Lower leg skin (tissue), 3 donors: ENCODE measurements around the gene SCNN1B.

Experiments
- CTCF ChIP-seq, 3 donors: fragments of 450-650 bp; IDR thresholded peaks; one replicate each; pipeline ENCODE4 v1.5.1; 2016; ENCODE audit warnings: antibody characterized with exemption in 3 of 3, mild to moderate bottlenecking in 3 of 3, moderate library complexity in 2 of 3
- POLR2A ChIP-seq, 2 donors: fragments of 450-650 bp; IDR thresholded peaks; one replicate each; pipeline ENCODE4 v1.6.1; 2016 to 2017; ENCODE audit warnings: antibody characterized with exemption in 2 of 2, mild to moderate bottlenecking in 1 of 2, moderate library complexity in 1 of 2

GRCh38 chr16:23303685-23304084 is 1.6 kb downstream of the SCNN1B start:
- TF ChIP-seq CTCF (IDR thresholded peaks at IDR 0.05), result no peak
- TF ChIP-seq POLR2A (IDR thresholded peaks at IDR 0.05), result no peak
